Activated naive CD4-positive, alpha-beta T cell treated with anti-CD3 and anti-CD28 coated beads, Interleukin-2, amount 50 U/mL, for 16 hours (primary cell): ENCODE data around the gene POU2AF2.
"Not testable (repeated sequence)": the region's sequence is repeated elsewhere in the genome, so short reads cannot be mapped to it uniquely, and the experiment has no call there.

Source experiments
- DNase-seq: peaks from one replicate; pipeline ENCODE4 v3.0.0-alpha.2; 2020

Gene POU2AF2

DNA sequence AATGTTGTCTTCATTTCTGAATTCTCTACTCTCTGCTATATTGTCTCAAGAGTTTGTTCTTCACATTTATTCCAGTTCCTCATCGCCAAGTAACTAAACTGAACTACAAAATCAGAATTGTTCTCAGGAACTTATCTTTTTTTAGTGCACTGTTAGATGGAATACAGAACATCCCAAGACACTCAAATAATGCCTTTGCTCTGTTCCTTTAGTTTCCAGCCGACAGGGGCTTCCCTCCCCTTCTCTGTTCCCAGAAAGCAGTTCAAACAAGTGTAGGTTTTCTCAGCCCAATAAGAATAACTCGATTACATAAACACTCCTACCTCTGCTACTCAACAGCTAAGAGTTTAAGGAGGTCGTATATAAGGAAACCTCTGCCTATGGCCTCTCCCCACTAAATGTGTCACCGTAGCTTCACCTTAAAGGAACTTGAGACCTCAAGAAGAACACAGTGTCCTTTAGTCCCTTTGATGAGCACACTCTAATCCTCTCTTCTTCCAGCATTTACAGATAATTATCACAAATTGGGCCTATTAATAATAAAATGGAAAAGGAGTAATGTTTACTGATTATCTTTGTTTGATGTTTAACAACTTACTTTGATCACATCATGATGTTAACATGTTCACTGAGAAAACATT is 59.8 kb downstream of the POU2AF2 start:
- no peak for DNase-seq

DNA sequence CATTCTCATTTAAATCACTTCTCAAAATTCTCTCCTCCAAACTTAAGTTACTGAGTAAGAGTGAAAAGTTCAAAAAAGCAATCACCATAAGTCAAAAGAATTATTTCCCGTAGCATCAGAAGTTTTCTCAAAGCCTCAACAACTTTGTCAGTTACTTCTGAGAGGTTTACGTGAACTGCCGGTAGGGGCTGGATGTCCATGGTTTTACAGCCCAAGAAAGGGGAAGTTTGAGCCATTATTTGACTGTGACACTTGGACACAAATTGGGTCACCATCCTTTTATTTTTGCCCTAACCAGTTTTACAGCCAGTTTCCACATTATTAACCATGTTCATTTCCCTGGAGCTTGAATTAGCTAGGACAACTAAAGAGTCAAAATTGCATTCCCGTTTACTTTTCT is 60.4 kb downstream of the POU2AF2 start:
- no peak for DNase-seq

DNA sequence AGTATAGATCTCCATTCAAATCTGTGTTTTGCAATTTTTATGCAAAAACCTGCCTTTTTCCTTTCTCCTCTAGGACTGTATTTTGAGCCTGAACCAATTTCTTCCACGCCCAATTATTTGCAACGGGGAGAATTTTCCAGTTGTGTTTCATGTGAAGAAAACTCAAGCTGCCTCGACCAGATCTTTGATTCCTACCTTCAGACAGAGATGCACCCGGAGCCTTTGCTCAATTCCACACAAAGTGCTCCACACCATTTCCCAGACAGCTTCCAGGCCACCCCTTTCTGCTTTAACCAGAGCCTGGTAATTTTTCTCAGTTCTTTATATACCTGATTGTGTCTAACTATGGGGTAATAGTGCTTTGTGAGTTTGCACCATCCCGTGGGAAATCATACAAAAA is 60.8 kb downstream of the POU2AF2 start:
- DNase-seq, result no peak

GRCh38 chr11:111307472-111308108 is 62.1 kb downstream of the POU2AF2 start:
- no peak for DNase-seq

DNA sequence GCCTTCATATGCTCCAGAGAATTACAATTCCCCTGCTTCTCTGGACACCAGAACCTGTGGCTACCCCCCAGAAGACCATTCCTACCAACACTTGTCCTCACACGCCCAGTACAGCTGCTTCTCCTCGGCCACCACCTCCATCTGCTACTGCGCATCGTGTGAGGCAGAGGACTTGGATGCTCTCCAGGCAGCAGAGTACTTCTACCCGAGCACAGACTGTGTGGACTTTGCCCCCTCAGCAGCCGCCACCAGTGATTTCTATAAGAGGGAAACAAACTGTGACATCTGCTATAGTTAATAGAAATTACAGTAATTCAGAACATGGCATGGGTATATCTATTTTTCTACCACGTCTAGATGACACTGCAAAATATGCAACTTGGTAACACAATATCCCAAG is 62.6 kb downstream of the POU2AF2 start:
- DNase-seq, result no peak

GRCh38 chr11:111309215-111309915 is 63.8 kb downstream of the POU2AF2 start:
- DNase-seq, result no peak

GRCh38 chr11:111310088-111310487 is 64.6 kb downstream of the POU2AF2 start:
- DNase-seq, result no peak

GRCh38 chr11:111310723-111311122 is 65.2 kb downstream of the POU2AF2 start:
- no peak for DNase-seq

DNA sequence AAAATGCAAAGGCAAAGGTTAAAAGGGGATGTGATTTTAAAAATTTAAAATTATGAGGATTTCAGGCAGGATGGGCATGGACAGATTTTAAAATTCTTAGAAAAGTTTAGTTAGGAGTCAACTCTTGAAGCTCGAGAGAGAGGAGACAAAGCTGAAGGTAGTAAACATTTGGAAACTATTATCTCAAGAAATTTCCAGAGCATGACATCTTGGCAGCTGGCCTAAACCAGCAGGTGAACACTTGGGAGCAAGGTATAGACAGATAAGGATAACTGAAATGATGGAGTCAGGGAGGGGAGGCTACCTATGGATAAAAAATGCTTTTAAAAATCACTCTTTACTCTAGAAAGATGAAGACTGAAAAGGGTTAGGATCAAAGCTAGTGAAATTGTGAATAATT is 66.6 kb downstream of the POU2AF2 start:
- no peak for DNase-seq

- no peak for DNase-seq
Measured at GRCh38 chr11:111319296-111319695, 73.8 kb downstream of the POU2AF2 start.

- DNase-seq, result not testable (repeated sequence)
Measured at GRCh38 chr11:111320199-111320598, 74.7 kb downstream of the POU2AF2 start.

DNA sequence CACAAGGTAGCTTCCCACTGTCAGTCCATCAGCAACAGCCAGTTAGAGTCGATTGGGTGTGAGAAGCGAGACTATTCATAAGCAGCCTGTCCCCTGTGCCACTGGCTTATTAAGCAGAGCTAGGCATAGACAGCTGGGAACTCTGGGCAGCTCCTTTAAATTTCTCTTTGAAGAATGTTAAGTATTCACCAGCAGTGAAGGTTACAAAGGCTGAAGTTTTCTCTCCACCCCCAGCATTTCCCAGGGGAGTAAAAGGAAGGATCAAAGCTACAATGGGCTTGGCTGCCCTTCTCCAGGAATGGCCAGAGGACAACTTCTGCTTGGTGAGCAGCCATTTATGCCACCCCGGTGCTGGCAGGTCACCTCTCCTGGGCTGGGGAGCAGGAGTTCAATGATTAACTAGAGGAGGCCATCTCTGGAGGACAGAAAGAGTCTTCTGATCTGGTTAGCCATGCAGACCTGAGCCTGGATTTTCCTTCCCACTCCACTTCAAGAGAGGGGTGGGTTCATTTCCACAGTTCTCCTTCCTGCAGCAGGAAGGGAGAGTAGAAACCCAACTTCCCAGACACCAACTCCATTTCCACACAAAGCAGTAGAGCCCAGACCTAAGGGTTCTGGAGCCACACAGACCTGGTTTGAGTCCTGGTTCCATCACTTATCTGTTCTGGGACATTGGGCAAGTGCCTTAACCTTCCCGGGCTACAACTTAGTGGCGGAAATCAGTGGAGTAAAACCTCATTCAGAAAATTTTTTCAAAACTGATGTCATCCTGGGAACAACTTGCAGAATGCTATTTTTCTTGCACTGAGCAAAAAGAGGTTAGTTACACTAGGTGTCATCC is 75.4 kb downstream of the POU2AF2 start:
- no peak for DNase-seq

- DNase-seq, result no peak
Measured at GRCh38 chr11:111322534-111322933, 77.0 kb downstream of the POU2AF2 start.

- no peak for DNase-seq
Measured at GRCh38 chr11:111324277-111324720, 78.8 kb downstream of the POU2AF2 start.

- DNase-seq, result no peak
Measured at GRCh38 chr11:111325259-111325658, 79.7 kb downstream of the POU2AF2 start.

GRCh38 chr11:111326824-111327223 is 81.3 kb downstream of the POU2AF2 start:
- DNase-seq, result no peak

DNA sequence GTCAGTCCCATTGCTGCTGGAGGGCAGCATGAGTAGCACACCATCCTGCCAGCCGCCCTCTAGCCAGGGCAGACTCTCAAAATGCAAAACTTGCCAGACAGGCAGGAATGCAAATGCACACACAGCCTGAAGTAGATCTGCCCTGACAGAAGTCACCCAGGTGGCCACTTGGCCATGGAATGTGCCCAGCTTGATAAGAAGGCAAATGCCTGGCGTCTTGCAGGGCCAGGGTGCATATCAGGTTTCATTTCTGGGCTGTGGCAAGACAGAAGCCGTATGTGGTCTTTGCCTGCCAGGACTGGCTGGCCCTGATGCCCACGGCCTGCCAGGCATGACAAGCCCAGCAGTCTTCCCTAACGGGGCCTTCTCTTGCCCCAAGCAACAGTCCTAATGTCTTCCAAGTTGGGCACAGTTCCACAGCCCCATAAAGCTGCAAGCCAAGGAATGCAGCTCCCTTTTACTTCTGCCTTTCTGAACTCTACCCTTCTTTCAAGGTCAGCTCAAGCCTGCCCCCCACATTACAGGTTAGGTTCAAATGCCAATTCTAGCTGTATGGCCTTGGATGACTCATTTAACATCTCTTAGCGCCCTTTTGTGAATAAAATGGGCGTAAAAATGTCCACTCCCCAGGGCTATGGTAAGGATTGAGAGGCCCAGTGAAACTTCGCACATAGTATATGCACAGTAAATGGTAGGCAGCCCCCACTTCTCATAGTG is 82.5 kb downstream of the POU2AF2 start:
- DNase-seq, result no peak

DNA sequence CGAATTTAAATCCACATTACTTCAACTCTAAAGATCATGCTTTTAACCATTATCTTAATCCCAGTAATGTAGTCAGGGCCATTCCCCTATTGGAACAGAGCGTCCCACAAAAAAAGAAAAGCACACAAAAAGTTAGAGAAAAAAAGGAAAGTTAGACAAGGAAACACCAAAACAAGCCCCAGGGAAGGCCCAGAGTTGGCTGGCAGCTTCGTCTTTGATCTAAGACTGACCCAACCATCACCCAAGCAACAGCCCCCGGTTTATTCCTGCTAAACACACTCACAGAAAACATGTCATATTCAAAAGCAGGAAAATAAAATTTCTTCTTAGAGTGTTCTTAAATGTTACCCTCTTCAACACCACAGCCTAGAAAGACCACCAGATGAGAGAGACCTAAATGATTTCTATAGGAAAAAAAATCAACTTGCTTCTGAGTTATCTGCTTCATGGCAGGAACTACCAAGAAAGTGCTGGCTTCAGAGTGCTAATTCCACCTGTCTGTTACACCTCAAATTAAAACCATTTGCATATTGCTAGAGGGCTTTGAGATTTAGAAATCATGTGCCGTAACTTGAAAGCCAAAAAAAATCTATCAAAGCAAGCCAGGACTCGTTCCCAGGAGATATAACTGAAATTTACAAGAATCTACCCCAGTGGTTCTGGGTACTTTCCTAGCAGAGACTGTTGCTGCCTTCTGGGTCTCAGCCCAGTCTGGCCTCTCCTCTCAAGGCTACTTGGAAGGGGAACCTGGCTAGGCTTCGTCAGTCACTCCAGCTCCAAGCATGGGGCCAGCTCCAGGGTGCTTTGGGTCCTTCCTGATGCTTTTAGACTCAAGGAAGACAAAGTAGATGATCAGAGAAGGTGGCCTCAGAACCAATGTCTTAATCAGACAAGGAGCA is 84.0 kb downstream of the POU2AF2 start:
- no peak for DNase-seq

GRCh38 chr11:111330234-111330893 is 84.8 kb downstream of the POU2AF2 start:
- no peak for DNase-seq

GRCh38 chr11:111331711-111332479 is 86.4 kb downstream of the POU2AF2 start:
- DNase-seq, result no peak
